Stimulated activated CD4-positive, alpha-beta T cell treated with anti-CD3 and anti-CD28 coated beads, TNF-alpha, amount 100 ng/mL, for 4 hours (primary cell): ENCODE data around the gene FHAD1.
A peak's percentile ranks its signal among the peaks of the same experiment; 100 is the strongest.

Experiments
- DNase-seq, 3 experiments: peaks; one replicate each; pipeline ENCODE4 v3.0.0-alpha.2; 2020; ENCODE audit warnings: low read depth in 3 of 3

The FHAD1 gene

DNA sequence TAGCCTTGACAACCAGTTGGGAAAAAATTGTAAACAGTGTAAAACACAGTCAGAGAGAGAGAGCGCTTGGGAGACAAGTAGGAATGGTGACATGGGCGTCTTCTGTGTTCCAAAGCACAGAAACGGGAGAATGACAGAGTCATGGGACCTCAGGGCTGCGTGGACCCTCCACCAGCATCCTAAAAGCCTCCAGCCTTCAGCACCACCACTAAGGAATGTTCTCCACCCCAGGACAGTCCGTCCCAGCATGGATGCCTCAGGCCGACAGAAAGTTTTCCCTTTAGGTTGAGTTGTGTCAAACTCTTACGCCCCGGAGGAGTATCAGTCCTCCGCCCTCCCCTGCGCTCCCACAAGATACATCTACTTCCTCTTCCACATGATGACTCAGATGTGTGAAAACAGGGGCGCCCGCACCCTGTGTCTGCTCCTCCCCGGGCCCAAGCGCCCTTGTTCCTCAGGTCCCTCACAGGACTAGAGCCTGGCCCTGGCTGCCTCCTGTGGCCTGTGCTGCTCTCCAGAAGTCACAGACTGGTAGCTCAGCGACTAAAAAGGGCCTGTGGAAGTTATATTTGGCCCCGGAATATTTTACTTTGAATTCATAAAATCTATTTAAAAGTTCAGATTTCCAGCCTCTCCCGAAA, 98.8 kb downstream of the FHAD1 start:
- peak in 2 of 3 experiments; percentile 15 to 17 for DNase-seq

DNA sequence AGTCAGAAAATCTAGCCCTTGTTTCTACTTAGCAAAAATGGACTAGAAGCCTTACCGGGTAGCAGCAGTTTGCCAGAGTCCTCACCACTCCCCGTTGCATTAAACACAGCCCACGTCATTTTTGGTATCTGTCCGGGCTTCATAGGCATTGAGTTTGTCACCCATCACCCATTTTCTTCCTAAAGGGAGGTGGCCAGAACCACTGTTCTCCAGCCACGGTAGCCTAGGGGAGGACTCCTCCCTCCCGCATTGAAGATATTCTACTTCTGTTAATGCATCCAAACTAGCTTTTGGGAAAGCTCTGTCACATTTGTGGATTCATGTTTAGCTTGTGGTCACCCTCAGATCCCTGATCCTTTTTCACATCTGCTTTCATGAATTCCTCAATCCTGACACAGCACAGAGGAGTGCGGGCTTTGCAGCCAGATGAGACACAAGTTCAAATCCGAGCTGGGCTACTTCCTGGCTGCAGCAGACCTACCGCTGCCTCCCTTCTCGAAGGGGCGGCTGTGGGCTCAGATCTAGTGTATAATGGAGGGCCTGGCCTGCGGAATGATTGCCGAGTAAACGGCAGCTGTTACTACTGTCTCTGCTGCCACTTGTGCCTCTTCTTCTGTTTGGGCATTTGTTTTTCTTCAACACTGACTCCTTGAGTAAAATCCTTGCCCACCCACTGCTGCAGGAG, 99.5 kb downstream of the FHAD1 start:
- no peak for DNase-seq

DNA sequence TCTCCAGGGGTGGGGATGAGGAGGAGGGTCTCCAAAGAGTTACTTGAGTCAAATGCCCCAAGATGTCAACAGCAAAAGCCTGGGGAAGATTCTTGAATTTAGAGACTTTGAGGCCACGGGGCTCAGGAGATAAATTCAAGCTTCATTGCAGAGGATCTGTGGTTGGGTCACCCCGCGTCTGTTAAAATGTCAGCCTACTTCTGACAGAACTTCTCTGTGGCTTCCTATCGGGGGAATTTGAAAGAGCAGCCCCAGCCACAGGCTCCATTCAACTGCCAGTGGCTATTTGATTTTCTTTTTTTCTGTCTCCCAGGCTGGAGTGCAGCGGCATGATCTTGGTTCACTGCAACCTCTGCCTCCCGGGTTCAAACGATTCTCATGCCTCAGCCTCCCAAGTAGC, 100.2 kb downstream of the FHAD1 start:
- no peak for DNase-seq

- DNase-seq, result no peak
Observed at GRCh38 chr1:15348648-15349047, 101.6 kb downstream of the FHAD1 start.

DNA sequence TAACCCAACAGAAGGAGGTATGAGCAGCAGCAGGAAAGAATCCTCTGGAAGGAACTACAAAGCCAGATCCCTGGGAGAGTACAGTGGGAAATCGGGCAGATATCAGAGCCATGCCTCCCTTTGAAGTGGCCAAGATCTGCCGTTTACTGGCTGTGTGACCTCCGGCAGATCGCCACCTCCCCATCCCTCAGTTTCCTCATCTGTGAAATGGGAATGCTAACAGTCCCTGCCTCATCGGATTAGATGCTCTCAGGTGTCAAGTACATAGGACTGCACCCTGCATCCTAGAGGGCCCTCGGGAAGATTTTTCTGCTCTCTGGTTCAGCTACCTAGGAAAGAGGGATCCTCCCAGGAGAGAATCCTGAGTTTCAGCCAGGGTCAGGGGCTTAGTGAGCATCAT, 102.1 kb downstream of the FHAD1 start:
- DNase-seq, result no peak

GRCh38 chr1:15350151-15350550, 103.1 kb downstream of the FHAD1 start:
- DNase-seq, result no peak

GRCh38 chr1:15350551-15351200, 103.7 kb downstream of the FHAD1 start:
- DNase-seq, result no peak

- no peak for DNase-seq
Observed at GRCh38 chr1:15351310-15351709, 104.3 kb downstream of the FHAD1 start.

GRCh38 chr1:15352128-15352957, 105.3 kb downstream of the FHAD1 start:
- DNase-seq, result peak in 2 of 3 experiments; percentile 2 to 14

- no peak for DNase-seq
Observed at GRCh38 chr1:15353839-15354579, 107.0 kb downstream of the FHAD1 start.

DNA sequence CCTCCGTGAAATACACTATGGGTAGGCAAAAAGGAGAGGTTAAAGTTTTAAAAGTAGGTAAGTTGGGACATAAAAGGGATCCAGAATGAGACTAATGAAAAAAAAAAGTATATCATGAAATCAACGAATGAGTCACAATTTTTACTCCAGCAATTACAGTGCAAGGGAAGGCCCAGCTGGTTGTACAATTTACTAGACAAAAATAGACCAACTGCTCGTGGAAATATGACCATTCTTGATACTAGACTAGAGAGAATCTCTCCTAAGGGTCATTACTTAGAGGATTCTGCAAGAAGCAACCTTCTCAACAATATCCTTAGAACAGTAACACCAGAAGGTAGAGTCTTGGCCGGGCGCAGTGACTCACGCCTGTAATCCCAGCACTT, 107.5 kb downstream of the FHAD1 start:
- DNase-seq, result no peak

DNA sequence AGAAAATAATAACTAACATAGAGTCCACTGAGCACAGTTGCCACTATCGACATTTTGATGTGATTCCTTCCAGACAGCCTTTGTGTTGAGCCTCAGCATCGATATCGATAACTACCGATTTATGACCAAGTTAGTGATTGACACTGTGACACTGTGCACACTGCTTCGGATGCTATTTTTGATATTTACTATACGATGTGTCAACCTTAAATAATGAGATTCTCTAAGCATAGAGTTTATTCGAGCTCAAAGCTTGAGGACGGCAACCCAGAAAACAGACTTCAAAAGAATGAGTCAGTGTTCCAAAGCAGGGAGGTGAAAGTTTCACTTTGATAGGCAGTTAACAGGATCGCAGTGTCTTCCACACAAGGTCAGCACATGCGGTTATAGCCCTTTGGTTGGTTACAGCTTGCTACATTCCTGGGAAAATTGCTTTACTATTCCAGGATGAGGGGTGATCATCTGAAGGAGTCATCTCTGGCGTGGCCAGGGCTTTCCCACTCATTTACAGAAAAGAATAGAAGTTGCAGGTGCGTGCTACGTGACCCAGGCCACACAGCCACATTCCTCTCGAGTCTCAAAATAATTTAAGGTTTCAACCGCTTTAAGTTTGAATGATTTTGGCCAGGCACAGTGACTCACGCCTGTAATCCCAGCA, 109.1 kb downstream of the FHAD1 start:
- no peak for DNase-seq

- no peak for DNase-seq
Observed at GRCh38 chr1:15357612-15358207, 110.7 kb downstream of the FHAD1 start.

DNA sequence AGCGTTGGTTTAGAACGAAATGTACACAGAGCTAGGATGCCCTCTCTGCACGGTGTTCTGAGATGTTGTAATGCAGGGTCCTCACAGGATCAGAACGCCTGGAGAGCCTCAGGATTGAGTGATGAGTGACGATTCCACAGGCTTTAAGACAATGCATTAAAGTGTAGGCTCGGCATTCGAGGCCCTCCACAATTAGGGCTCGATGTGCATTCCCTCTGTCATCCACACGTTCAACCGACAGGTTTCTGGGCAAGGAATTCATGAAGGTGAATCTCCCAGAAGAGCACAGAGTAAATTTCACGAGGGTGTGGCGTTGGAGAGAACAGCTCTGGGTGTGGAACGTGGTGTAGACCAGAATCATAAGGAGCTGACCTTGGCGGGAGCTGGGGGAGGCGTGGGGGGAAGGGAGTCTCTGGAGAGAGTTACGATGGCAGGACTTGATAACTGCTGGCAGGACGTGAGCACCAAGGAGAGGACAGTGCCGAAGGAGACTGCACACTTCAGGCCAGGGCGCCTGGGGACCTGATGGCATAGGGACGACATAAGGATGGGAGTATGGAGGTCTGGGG, 111.6 kb downstream of the FHAD1 start:
- no peak for DNase-seq

GRCh38 chr1:15360700-15361099, 113.7 kb downstream of the FHAD1 start:
- no peak for DNase-seq

GRCh38 chr1:15362096-15362736, 115.2 kb downstream of the FHAD1 start:
- DNase-seq, result no peak

DNA sequence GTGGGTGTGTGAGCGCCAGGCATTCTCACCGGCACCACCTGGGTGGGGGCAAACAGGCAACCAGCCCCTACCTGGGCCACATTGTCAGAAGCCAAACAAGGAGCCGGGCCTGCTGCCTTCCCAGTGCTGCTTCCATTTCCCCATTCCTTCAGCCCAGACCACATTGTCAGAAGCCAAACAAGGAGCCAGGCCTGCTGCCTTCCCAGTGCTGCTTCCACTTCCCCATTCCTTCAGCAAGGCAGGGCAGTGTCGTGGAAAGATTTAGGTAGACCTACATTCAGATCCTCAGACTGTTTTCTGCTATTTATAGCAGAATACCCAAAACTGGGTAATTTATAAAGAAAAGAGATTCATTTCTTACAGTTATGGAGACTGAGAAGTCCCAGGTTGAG, 115.7 kb downstream of the FHAD1 start:
- DNase-seq, result no peak

GRCh38 chr1:15364740-15365139, 117.7 kb downstream of the FHAD1 start:
- DNase-seq, result no peak

GRCh38 chr1:15368888-15369287, 121.9 kb downstream of the FHAD1 start:
- DNase-seq, result no peak

- no peak for DNase-seq
Observed at GRCh38 chr1:15370268-15370667, 123.2 kb downstream of the FHAD1 start.
